GM21360 (cell line): Measurements from ENCODE around the gene ARHGEF5.

Source experiments
- ATAC-seq: cut with Tn5 transposase; IDR thresholded peaks from one replicate; pipeline ENCODE4 v1.9.1; 2021; ENCODE audit warnings: mild to moderate bottlenecking, moderate library complexity; ENCODE audit not compliant: unreplicated experiment

ARHGEF5 gene

DNA sequence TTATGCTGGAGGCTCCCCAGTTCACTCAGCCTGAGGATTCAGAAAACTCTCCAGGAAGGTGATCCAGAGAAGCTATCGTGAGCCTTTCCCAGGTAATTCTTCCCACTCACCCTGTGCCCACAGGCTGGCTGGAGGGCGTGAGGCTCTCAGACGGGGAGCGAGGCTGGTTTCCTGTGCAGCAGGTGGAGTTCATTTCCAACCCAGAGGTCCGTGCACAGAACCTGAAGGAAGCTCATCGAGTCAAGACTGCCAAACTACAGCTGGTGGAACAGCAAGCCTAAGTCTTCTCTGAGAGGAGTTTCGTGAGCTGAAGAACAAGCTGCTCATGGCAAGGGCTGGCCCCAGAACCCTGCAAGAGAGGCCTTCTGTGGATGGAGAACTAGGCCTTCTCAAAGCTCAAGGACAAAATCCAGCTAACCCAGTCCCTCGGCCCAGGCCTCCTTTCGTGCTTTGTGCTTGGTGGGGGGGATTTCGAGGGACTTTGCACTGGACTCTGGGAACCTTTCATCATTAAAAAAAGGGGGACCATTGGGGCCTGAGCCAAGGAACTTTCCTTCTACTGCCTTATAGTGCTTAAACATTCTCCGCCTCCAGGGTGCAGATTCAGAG, 24.7 kb downstream of the ARHGEF5 start:
- no peak for ATAC-seq

DNA sequence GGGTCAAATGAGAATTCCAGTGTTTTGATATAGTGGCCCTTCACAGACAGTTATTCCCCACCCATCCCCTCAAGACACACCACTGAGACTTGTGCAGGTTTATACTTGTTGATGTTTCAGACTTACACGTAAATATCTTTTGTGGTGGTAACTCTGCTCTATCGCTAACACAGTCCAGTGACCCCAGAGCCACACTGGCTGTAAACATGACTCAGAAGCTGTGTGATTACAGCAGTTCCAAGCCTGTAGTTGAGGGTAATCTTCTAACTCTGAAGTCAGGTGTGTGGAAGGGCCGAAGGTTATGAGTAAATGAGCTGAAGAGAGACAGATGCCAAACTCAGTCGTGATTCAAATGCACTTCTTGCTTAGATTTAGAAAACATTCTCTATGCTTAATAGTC, 28.9 kb downstream of the ARHGEF5 start:
- peak; percentile 53 for ATAC-seq

DNA sequence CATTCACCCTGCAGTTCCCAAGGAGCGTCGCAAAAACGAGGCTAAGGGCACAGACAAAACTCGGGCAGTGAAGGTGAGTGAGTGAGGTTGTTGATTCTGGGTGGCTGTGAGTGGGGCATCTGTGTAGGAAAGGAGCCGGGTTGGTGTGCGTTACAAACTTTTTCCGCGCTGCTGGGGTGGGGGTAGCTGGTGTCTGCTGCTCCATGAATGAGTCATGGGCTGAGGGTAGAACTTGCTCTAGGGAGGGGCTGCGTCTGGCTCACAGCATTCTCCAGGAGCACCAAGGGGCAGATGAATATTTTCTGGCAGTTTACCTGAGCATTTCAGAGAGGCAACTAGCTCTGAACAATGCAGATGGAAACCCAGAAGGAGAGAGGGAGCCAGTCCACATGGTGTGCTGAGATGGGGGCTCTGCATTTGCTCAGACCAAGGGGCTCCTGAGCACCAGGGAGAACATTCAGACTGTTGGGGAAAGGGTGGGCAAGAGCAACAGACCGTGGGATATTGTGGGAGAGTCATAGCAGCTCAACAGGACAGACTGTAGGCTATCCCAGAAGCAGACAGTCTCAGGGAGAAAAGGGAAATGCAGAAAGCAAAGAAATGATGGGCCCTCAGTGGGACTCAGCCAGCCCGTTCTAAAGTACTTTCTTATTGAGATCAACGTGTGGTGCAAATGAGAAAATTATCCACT, 29.5 kb downstream of the ARHGEF5 start:
- ATAC-seq: no peak

DNA sequence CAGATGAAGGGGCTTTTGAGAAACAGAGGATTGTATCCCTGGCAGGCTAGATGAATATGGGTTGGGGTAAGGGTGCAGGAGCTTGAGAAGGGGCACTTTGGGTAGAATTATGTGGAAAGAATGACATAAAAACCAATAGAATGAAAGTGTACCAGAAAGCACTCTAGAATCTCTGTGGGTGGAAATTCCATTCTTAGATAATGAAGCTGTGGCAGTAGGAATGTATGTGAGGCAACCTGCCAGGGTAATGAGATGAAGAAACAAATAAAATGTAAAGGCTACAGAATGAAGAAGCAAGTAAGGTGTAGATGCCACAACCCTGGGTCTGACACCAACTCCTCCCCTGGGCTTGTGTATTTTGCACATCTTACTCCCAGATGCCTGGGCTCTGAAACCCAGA, 31.5 kb downstream of the ARHGEF5 start:
- ATAC-seq: no peak

DNA sequence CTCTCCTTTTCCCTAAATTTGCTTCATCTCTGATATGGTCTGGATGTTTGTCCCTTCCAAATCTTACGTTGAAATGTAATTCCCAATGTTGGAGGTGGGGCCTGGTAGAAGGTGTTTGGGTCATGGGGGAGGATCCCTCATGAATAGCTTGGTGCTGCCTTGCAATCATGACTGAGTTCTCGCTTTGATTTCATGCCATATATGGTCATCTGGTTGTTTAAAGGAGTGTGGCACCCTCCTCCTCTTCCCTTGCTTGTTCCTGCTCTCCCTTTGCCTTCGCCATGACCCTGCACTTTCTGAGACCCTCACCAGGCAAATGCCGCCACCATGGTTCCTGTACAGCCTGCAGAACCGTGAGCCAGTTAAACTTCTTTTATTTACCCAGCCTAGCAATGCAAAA, 33.7 kb downstream of the ARHGEF5 start:
- ATAC-seq: no peak

DNA sequence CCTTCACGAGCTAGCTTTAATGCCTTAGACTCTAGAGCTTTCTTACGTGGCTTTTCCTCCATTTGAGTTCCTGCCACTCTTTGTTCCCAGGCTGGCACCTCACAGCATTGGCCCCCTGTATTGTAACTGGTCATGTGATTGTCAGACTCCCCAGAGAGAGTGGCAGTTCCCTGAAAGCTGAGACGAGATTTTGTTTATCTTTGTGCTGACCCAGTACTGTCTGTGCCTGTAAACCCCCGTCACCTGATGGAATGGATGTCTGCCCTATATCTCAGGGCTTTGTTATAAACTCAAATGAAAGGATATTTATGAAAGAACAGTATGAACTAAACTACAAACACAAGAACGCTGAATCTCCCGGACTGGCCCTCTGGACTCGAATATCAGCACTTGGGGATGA, 35.3 kb downstream of the ARHGEF5 start:
- ATAC-seq: no peak

DNA sequence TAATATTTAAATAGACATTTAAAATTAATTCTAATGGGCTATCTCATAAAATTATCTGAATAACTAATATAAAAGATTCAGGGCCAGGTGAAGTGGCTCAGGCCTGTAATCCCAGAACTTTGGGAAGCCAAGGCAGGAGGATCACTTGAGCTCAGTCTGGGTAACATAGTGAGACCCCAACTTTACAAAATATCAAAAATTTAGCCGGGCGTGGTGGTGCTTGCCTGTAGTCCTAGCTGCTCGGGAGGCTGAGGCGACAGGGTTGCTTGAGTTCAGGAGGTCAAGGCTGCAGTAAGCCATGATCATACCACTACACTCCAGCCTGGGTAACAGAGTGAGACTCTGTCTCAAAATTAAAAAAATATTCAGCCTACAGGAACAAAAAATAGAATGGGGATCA, 35.8 kb downstream of the ARHGEF5 start:
- ATAC-seq: no peak

DNA sequence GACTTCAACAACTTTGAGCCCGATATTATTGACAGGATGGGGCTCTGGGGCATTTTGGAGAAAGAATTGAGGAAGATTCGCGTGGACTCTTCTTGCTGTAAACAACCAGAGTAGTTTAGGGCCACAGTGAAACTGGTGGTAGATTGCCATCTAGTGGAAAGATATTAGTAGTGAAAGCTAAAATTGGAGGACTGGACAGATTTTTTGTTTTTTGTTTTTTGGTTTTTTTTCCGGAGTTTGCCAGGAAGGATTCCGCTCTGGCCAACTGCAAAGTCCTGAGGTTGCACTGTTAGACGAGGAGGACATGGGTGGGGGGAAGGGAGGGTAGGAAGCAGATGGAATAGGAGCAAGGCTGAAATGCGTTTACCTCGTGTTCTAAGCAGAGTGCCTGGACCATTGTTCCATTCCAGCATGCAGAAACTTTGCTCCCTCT, 36.6 kb downstream of the ARHGEF5 start:
- peak; percentile 75 for ATAC-seq

DNA sequence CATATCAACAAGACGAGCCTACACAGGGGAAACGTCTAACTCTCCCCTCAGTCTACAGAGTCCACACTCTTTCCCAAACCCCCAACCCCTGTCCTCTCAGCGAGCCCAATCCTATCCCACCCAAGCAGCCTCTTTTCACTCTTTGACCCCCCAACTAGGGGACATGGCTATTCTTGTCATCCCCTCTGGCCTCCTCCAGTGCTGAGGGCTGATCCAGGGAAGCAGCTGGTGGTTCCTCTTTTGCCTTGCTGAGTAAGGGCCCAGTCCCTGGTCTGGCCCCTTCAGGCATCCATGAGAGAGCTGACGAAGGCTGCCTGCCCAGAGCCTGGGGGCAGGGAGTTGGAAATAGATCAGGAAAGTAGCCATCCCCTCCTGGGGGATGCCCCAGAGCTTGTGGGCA, 41.9 kb downstream of the ARHGEF5 start:
- no peak for ATAC-seq

DNA sequence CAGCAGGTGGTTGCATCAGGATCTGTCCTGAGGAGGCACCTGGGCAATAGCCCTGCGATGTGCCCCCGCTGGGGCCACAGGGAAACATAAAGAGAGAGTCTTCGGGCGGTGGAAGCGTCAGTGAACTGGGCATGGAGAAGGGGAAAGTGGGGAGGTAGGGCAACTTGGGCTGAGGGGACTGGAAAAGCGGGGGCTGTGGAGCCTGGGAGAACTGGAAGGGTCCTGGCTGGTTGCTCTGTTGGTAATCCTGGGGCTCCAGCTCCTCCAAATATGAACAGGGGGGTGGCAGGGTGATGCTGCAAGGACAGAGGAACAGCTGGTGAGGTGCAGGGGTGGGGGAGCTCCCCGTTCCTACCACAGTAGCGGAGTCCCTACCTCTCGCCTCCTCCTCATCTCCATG, 43.1 kb downstream of the ARHGEF5 start:
- no peak for ATAC-seq

DNA sequence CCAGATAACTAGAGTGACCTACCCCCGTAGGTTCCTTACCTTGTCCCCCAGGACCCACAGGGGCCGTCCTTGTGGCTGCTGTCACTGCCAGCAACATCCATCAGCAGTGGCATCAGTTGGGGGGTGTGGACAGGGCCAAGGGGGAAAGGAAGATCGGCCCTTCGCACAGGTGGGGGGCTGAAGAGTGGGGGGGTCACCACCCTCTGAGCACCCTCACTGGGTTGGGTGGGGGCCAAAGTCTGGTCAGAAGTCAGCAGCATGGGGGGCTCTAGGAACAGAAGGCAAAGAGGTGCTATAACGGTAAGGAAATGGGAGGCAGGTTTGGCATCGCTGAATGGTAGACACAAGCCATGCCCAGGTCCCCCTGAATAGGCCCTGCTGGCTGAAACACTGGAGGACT, 43.7 kb downstream of the ARHGEF5 start:
- no peak for ATAC-seq

DNA sequence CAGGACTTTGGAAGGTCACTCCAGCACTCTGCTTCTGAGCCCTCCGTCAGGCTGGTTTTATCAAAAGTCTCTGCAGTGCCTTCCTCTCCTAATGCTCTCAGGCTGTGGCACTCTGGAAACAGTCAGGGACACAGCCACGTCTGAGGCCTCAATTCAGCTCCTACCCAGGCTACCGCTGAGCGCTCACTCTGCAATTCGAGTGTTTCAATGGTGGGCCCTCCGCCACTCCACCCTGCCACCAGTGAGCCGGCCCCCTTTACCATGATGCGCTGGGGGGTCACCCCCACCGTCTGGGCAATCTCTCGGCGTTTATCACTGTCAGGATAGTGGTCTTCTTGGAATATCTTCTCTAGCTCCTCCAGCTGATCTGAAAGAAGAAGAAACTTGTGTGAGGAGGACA, 44.7 kb downstream of the ARHGEF5 start:
- ATAC-seq: no peak

DNA sequence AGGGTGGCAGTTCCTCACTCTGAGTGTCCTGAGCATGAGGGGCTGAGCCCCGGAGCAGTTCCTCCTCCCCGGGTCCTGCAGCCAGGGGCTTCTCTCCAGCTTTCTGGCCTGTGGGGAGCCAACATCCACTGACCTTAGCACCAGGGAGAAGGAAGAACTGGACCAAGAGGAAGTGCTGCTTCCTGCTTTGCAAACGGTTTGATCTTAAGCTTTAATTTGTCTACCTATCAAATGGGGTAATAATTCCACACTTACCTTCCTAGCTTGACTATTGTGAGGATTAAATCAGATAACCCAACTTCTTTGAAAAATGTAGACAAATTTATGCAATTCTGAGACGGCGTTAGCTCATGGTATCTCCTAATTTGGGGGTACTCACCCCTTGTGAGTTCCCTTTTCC, 46.3 kb downstream of the ARHGEF5 start:
- ATAC-seq: no peak

DNA sequence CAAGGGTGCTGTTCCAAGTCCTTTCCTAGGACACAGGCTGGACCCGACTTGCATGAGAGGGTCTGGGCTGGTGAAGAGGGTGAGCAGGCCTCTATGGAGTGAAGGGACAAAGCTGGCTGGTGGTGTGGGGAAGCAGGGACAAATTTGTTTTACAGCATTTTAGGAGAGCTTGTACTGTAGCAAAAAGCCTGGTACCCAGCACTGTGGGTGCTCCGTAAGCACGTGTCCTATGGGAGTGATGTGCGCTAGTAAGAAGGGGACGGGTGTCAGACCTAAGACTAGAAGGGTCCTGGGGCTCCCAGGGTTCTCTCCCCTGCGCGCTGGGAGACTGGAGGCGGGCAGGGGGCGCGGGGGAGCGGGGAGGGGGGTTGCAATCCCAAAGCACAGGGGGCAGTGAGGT, 47.9 kb downstream of the ARHGEF5 start:
- no peak for ATAC-seq

DNA sequence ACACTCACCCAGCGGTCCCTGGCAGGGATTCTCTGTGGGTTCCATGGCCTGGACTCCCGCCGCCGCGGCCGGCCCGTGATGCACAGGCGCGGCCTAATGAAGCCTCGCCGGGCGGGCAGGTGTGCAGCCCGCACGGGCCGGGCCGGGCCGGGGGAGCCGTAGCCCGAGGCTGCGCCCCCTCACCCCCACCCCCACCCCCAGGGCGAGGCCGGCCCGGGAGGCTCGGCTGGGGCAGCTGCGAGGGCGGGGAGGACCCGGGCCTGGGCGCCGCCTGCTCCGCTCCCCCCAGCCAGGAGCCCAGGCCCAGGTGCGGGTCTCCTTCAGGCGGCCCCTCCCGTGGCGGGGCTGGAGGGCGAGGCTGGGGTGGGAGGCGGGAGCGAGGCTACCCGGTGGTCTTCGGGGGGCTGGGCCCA, 48.5 kb downstream of the ARHGEF5 start, which contains the start of gene NOBOX:
NOBOX (minus strand) TSS at position 45 of the 413 bp plus-strand sequence.
- no peak for ATAC-seq

DNA sequence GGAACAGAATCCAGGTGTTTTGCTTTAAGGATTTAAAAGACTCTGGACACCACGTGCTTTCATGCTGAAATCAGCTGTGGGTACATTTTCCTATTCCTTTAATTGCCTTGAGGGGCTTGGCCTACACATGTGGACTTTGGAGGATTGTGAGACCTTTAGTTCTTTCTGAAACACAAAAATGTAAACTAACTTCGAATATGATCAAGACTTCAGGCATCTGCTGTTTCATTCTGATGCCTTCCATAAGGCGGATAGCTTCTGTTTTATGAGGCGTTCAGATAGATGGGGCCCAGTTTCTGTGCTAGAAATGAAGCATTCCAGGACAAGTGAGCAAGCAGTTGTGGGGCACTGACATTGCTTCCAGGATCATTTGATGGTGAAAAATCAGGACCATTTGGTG, 49.7 kb downstream of the ARHGEF5 start:
- no peak for ATAC-seq

DNA sequence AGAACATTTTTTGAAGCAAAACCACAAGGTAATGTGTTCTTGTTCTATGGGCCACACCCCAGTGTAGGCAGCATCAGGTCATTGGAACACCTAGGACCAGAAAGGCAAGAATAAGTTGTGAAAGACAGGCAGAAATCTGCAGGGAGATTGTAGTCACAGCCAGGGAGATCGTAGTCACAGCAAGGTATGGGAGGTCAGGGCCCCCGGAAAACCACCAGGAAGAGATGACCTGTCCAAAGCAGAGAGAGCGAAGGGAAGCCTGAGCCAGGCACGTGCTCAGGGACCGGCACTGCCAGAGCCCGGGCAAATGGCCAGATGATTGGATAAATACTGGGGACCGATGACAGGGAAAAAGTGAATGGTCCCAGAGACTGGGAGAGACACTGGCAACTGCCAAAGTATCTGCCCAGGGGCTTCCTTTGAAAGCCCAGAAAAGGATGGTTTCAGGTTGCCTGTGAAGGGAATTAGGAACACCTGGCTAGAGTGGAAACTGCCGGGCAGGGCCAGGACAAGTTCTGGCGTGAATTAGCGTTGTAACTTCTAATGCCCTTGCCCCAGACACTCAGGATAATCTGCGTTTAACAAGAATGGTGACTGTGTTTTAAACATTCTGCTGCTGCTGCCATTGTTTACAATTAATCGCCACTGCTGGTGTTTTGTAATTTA, 52.2 kb downstream of the ARHGEF5 start:
- no peak for ATAC-seq

DNA sequence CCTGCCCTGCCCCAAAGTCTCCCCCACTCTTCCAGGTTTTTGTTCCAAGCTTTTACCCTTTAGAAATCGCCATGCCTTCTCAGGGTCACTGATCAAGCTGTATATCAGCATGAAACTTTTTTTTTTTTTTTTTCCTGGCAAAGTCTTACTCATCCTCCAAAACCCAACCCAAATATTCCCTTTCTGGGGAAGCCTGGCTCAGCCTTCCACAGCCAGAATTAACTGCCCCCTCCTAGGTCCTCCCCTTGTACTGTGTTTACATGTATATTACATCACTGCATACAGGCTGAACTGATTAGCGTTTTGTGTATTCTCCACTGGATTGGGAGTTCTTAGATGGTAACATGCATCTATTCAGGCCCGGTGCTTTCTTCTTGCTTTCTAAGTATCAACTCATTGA, 52.9 kb downstream of the ARHGEF5 start:
- no peak for ATAC-seq

DNA sequence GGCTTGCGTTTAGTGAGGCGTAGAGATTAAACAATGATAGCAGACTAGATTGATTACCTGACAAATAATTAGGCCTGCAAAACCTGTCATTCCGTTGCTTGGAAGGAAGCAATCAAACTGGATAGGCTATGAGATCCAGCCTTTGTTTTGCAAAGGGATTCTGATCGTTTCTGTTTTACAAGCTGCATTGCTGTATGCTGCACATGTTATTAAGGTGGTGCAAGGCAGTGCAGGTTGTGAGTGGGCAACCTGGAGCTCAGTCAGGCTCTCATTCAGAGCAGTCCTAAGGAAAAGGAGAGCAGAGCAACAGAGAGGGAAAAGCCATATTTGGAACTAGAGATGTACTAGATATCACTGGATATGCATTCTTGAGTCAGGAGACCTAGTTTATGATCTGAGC, 55.2 kb downstream of the ARHGEF5 start:
- no peak for ATAC-seq

DNA sequence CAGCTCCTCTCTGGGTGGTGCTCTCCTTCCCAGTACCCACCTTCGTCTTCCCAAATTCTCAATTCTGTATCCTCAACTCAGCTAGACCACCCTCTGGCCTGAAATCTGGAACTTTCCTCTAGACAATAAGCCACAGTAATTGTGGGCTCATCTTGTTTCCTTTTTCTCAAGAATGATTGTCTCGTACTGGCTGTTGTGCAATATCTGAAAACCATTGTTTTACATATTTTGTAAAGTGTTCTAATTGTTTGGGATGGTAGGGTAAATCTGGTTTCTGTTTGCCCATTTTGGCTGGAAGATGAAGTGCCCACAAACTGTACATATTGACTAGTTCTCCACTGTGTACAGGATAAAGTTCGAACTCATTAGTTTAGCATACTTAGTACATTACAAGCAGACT, 59.6 kb downstream of the ARHGEF5 start:
- ATAC-seq: no peak

DNA sequence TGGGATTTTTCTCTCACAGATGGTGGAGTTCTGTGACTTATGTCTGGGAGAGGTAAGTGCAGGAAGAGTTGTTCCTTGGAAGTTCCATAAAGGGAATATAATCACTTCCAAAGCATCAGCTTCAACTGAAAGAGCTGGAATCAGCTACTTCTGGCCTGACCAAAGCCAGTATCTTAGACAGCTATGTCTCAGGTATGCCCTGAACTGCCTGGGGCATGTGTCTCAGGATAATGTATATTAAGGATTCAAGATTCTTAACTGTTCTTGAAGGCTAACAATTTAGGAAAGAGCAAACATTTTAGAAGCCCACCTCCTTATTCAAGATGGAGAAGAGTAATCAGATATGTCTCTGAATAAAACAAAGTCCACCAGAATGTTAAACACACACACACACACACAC, 60.7 kb downstream of the ARHGEF5 start:
- no peak for ATAC-seq

DNA sequence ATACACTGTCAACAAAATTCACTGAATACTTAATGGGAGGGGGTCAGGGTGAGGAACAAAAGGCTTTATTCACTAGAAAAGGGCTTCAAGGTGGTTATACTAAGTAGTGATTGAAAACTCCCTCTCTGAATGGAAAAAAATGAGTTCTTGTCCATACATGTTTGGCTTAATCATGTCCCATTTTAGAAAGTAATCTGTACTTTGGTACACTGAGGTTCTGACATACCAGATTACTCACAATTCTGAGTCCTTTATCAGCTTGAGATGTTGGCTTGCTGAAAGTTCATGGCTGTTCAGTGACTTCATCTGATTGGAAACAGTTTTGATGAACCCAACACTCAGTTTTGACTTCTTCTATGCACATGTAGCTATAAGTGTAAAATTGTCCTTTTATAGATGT, 61.1 kb downstream of the ARHGEF5 start:
- no peak for ATAC-seq
